GM12801 (cell line): ENCODE results near the gene FGD6.

Experiments
- CTCF ChIP-seq: IDR thresholded peaks from one replicate; pipeline ENCODE4 v1.5.1; 2011; ENCODE audit warnings: control low read depth; ENCODE audit not compliant: insufficient read length; ENCODE audit errors: extremely low read depth

Gene FGD6

GRCh38 chr12:95218150-95219133 is 1.2 kb upstream of the FGD6 start:
- no peak for TF ChIP-seq CTCF

- TF ChIP-seq CTCF = no peak
Measured at GRCh38 chr12:95216711-95217376, 423 bp downstream of the FGD6 start.

GRCh38 chr12:95215949-95216348 is 1.3 kb downstream of the FGD6 start:
- no peak for TF ChIP-seq CTCF

- no peak for TF ChIP-seq CTCF
Measured at GRCh38 chr12:95214466-95214865, 2.8 kb downstream of the FGD6 start.

GRCh38 chr12:95213928-95214327 is 3.3 kb downstream of the FGD6 start:
- TF ChIP-seq CTCF = no peak

- no peak for TF ChIP-seq CTCF
Measured at GRCh38 chr12:95213119-95213518, 4.1 kb downstream of the FGD6 start.

- TF ChIP-seq CTCF = no peak
Measured at GRCh38 chr12:95212586-95212985, 4.7 kb downstream of the FGD6 start.
